HG02840 (cell line): ENCODE measurements around the gene DGKZ.
"Not testable (repeated sequence)": the region's sequence is repeated elsewhere in the genome, so short reads cannot be mapped to it uniquely, and the experiment has no call there.

Source experiments
- ATAC-seq: cut with Tn5 transposase; IDR thresholded peaks from one replicate; pipeline ENCODE4 v1.9.1; 2021; ENCODE audit warnings: mild to moderate bottlenecking, moderate library complexity, moderate number of reproducible peaks; ENCODE audit not compliant: unreplicated experiment, low FRiP score

Gene DGKZ, protein sequence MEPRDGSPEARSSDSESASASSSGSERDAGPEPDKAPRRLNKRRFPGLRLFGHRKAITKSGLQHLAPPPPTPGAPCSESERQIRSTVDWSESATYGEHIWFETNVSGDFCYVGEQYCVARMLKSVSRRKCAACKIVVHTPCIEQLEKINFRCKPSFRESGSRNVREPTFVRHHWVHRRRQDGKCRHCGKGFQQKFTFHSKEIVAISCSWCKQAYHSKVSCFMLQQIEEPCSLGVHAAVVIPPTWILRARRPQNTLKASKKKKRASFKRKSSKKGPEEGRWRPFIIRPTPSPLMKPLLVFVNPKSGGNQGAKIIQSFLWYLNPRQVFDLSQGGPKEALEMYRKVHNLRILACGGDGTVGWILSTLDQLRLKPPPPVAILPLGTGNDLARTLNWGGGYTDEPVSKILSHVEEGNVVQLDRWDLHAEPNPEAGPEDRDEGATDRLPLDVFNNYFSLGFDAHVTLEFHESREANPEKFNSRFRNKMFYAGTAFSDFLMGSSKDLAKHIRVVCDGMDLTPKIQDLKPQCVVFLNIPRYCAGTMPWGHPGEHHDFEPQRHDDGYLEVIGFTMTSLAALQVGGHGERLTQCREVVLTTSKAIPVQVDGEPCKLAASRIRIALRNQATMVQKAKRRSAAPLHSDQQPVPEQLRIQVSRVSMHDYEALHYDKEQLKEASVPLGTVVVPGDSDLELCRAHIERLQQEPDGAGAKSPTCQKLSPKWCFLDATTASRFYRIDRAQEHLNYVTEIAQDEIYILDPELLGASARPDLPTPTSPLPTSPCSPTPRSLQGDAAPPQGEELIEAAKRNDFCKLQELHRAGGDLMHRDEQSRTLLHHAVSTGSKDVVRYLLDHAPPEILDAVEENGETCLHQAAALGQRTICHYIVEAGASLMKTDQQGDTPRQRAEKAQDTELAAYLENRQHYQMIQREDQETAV

DNA sequence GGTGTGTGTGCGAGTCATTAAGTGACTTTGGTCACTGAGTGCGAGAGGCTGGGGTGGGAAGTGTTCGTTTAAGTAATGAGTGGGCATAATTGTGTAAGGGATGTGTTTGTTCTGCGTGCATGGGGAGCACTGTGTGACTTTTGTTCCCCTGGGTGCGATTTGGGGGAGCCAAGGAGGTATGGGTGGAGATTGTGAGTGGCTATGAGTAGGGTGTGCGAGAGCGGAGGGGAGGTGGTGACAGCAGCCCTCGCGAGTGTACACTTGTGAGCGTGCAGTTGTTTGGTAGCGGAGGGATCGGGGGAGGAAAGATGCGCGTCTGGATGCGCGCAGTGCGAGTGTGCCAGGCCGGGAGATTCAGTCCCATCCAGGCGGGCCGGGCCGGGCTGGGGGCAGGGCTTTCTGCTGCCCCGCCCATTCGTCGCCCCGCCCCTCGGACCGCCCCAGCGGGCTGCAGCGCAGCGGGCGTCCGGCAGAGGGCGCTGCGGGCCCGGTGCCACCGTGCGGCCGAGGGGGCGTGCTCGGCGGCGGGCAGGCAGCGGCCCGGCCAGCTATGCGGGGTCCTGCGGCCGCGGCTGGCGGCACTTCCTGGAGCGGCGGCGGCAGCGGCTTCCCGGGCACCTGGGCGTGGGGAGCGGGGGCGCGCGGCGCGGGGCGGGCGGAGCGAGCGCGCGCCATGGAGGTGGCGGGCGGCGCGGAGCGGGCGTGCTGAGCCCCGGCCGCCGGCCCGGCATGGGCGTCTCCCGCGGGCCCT lies at the start of gene DGKZ:
Gene DGKZ (plus strand): TSS at position 578 of the 751 bp plus-strand sequence. CDS start 197 bp downstream, outside the sequence.
- ATAC-seq: peak; percentile 55

DNA sequence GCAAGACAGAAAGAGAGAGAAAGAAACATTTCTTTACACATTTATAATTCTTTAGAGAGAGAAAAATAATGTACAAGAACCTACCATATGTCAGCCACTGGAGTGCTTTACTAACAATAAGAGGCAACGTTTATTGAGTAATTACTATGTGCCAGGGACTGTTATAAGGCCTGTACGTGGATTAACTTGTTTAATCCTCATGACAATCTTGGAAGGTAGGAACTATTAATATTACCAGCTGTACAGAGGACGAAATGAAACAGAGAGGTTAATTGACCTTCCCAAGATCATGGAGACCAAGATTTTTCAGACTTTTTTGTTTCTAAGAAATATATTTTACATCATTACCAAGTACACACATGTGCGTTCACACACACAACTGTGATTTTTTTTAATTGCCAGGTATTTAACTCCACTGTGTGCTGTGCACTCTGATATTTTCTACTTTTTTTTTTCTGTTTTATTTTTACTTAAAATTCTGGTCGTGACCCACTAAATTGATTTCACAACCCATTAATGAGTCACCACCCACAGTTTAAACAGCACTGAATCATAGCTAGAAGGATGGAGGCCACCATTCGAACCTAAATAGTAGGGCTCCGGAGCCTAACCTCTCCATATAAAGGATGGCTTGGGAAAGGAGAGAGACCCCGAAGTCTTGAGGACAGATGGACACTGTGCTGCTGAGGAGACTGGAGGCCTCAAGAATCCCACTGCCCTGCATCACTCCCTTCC lies 48.4 kb upstream of the DGKZ start:
- no peak for ATAC-seq

DNA sequence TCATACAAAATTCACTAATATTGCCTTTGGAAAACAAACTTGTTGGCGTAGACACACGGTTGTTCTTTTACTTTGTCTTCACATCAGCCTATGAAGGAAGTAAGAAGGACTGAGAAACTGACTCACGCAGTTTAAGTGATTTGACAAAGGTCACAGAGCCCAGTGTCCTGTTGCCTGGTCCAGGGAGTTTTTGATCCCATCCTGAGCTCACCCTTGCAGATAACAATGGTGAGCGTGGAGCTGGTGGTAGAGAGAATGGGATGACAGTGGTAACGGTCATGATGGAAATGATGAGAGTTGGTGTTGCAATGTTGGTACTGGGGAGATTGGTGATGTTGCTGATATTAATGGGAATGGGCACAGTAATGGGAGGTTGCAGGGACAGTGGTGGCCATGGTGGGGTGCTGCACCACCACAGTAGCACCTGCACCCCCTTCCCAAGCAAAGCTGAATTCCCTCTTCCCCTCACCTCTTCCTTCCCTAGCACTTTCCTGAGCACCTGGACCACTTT lies 47.8 kb upstream of the DGKZ start:
- no peak for ATAC-seq

DNA sequence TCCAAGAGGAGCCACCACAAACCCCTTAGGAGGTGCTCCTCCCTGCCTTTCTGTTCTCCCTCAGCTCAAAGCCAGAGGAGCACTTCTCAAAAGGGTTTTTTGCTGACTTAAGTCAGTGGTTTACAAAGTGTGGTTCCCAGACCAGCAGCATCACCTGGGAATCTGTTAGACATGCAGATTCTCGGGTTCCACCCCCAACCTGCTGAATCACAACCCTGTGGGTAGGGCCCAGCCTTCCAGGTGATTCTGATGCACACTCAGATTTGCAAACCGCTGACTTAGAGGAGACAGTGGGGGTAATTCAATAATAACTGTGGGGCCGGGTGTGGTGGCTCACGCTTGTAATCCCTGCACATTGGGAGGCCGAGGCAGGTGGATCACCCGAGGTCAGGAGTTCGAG lies 47.0 kb upstream of the DGKZ start:
- ATAC-seq: no peak

DNA sequence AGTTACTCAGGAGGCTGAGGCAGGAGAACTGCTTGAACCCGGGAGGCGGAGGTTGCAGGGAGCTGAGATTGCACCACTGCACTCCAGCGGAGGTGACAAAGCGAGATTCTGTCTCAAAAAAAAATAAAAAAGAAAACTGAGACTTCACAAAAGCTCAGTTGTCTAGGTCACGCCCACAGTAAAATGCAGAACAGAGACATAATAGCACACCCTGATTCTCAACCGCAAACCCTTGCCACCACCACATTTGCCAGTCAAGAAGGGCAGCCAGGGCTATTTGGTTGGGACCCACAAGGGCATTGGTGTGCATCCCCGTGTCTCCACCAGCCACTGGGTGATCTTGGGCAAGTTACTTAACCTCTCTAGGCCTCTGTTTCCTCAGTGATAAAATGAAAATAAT lies 44.4 kb upstream of the DGKZ start:
- ATAC-seq: no peak

DNA sequence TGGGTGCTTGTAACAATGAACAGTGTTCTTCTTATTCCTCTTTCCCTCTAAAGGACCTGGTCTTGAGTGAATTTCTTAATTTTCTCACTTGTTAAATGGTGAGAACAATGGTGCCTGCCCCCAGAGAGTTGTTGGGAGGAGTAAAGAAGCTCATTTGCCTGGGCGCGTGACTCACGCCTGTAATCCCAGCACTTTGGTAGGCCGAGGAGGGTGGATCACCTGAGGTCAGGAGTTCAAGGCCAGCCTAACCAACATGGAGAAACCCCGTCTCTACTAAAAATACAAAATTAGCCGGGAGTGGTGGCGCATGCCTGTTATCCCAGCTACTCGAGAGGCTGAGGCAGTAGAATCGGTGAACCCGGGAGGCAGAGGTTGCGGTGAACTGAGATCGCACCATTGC lies 43.2 kb upstream of the DGKZ start:
- not testable (repeated sequence) for ATAC-seq

DNA sequence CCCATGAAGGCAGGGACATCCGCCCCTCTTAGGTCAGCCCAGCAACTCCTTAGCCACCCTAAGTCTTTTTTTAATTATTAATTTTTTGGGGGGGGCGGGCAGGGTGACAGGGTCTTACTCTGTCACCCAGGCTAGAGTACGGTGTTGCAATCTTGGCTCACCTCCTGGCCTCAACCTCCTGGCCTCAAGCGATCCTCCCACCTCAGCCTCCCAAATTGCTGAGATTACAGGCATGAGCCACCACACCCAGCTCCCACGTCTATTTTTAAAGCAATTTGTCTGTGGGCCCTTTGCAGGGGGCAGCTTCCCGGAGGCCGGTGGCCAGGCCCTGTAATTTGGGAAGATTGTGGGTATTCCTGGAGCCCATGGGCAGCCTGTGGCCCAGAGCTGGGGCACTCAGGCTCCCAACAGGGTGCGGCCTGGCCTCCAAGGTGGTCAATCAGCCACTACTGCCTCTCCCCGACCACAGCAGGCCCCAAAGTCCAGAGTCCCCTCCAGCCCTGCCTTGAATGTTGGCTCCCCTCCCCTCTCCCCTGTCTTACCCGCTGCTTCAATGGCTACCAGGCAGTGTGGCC lies 42.6 kb upstream of the DGKZ start:
- no peak for ATAC-seq

DNA sequence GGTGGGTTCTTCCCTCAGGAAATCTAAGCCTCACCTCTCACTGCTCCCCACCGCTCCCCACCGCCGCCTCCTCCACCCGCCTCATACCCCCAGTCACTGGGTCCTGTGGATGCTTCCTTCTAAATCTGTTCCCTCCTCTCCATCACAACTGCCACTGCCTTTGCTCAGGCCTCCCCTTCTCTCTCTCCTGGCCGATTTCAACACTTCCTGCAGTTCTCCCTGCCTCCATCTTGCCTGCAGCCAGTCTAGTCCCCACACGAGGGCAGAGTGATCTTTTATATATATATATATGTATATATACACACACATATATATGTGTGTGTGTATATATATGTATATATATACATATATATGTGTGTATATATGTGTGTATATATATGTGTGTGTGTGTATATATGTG lies 42.0 kb upstream of the DGKZ start:
- ATAC-seq: no peak

DNA sequence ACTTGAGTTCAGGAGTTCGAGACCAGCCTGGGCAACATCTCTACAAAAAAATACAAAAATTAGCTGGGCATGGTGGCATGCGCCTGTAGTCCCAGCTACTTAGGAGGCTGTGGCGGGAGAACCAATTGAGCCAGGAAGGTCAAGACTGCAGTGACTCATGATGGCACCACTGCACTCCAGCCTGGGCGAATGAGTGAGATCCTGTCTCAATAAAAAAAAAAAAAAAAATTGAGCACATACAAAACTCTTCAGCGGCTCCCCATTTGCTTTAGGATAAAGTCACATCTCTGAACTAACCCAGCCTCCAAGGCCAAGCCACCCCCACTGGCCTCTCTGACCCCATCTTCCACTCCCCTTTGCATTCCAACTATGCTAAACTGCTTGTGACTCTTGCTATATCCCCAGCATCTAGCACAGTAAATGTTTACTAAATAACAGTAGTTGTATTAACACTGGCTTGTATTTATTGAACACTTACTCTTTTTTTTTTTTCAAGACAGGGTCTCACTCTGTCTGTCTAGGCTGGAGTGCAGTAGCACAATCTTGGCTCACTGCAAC lies 40.9 kb upstream of the DGKZ start:
- ATAC-seq: no peak

DNA sequence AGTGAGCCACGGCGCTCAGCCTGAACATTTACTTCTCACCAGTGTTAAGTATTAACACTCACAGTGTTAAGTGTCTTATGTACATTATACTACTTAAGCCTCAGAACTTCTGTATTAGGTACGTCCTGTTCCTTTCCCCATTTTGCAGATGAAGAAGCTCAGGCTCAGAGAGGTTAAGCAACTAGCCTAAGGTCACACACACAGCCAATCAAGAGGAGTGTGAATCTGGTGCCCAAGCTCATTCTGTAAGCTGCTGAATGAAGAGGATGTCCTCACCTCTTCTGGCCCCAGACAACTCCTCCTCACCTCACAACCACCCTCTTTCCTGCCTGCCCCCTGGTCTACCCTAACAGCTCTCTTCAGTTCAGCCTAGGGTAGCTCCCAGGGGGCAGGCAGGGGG lies 39.9 kb upstream of the DGKZ start:
- ATAC-seq: no peak

DNA sequence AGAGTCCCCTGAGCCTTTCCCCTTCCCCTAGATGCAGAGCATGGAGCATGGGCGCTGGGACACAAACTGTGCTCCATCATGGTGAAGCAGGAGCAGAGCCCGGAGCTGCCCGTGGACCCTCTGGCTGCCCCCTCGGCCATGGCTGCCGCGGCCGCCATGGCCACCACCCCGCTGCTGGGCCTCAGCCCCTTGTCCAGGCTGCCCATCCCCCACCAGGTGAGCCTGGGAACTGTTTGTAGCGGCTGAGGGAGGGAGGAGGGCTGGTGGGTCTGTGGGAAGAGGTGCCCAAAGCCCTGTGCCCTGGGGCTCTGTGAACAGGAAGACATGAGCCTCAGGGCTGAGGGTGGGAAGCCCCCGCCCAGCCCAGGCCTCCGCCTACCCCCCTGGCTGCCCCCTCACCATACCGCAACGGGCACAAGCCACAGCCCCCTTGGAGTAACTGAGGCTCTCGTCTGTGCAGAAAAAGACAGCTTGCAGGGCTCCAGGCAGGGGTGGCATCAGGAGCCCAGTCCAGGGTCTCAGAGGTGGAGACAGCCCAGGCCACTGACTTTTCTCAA lies 39.4 kb upstream of the DGKZ start:
- ATAC-seq: no peak

DNA sequence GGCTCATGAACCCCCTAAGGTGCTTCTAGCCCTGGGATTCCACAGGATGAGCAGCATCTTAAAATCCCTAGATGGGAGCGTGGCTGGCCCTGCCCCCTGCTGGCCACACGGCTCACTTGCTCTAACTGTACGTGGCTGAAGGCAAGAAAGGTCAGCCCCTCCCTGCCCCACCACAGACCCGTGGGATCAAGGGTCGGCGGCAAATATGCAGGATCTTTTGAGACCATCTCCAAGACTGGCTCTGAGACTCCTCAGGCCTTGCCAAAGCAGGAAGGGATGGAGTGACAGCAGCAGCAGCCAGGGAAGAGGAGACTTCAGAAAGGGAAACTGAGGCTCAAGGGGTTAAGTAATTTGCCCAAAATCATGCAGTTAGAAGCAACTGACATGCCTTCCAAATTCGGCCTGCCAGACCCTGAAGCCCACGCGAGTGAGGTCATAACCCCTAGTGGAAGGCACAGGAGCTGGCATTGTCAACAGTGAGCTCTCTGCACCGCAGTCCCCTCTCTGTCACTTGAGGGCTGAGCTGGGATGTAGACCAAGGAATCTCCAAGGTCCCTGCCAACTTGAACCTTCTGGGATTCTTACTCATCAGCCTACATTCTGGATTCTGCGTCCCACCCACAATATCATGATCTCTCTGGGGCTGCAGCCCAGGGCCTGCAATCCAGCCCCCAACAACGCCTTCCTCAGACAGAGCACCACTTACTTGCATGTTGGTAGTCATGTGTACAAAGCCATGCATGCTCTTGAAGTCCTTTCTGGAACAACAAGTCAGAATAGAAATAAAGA lies 38.4 kb upstream of the DGKZ start:
- ATAC-seq: no peak

DNA sequence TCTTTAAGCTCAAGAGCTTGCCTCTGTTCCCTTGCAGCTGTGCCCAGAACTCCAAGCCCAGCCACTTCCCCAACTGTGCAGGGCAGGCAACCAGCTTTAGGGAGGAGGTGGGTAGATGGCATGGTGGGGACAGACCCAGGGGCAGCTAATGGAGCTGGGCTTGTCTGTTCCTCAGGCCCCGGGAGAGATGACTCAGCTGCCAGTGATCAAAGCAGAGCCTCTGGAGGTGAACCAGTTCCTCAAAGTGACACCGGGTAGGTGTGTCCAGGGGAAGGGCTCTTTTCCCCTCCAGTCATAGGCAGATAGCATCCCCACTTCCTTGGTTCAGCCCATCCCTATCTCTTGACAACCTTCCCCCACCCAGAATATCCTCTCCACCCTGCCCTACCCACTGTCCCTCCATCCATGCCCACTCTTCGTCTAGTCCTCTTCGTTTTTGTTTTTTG lies 37.4 kb upstream of the DGKZ start:
- no peak for ATAC-seq

DNA sequence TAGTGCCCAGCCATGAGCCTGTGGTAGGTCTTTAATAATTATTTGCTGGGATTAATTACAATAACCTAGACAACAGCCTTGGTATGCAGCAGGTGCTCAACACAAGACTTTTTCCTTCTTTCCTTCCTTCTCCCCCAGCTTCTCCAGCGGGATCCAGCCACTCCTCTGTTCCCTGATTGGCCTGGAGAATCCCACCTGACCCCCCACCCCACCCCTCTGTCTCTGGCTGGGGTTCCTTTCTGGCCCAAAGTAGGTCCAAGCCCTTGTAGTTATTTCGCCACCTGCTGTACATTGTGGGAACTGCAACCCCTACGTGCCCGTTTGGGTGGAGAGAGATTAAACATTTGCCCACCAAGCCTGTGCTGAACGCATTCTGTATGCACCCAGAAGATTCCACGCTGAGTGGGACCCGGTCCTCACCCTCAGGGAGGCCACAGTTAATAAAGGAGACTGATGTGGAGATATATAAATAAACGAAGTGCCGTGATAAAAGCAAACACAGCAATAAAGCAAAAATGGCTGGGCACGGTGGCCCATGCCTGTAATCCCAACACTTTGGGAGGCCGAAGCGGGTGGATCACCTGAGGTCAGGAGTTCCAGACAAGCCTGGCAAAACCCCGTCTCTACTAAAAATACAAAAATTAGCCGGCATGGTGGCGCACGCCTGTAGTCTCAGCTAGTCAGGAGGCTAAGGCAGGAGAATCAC lies 32.1 kb upstream of the DGKZ start:
- no peak for ATAC-seq

DNA sequence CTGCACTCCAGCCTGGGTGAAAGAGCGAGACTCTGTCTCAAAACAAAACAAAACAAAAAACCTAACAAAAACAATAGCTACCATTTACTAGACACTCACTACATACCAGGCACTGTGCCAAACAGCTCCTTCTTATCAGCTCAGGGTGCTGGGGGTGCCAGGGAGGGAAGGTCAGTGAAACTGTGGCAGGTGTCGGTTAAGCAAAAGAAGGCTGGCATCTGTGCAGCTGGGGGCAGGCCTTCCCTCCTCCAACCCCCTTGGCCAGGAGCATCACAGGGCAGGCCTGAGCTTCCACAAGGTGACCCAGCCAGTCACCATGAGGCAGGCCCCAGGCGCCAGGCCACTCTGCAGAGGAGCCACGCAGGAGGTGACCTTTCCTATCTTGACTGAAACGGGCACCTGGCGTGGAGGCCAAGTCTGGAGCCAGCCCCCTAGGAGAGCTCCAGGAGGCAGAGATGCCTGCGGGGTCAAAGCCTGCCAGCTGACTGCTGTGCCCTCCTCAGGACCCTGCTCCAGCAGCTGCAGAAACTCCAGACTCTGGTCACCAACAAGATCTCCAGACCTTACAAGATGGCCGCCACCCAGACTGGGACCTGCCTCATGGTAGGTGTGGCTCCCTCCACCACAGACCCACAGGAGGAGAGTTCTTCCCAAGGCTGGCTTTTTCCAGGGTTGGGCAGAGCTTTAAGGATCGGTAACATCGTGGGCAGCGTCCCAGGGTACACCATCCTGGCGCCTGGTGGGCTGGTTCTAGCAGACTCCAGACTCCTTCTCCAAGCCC lies 31.3 kb upstream of the DGKZ start:
- ATAC-seq: no peak

DNA sequence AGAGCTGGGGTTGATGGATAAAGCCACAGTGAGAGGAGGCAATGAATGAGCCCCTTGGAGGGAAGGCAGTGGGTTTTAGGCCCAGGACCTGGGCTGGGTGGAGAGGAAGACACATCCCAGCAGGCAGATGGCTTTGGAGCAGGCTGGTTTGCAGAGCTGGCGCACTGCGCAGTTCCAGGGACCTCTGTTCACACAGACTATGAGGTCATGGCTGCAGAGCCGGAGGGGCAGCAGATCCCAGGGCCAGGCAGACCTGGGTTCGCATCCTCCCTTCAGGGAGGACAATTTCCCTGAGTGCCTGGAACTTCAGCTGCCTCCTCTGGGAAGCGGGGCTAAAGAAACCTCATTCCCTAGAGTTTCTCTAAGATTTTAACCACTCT lies 28.2 kb upstream of the DGKZ start:
- no peak for ATAC-seq

DNA sequence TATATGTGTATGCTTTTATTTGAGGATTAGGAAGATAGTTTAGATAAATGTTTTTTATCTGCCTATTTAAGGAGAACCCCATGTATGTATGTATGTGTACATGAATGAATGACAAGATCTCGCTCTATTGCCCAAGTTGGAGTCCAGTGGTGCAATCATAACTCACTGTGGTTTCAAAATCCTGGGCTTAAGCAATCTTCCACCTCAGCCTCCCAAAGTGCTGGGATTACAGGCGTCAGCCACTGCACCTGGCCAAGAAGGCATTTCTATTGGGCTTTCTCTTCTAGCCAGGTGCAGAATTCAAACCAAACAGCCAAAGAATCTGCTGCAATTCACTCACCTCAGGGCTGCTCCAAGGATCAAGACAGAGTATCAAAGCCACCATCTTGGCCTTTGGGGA lies 25.5 kb upstream of the DGKZ start:
- ATAC-seq: no peak
